Liver (tissue), 9 donors: ENCODE results near the gene UBQLN1. TPM values are rescaled to one million over a fixed set of nuclear protein-coding genes. Genes with fewer than 3 reads are reported as not detected.

Experiments used
- DNase-seq: peaks from one replicate; pipeline ENCODE4 v3.0.0-alpha.2; 2017; ENCODE audit warnings: low spot score
- H3K27ac ChIP-seq, 2 donors: one replicate each; pipeline ENCODE4 v1.7.0; 2013; ENCODE audit warnings: inconsistent platforms in 2 of 2, low read length in 2 of 2, control low read depth in 1 of 2, low read depth in 1 of 2, mild to moderate bottlenecking in 1 of 2
- H3K27me3 ChIP-seq, 4 donors: one replicate each; pipeline versions ENCODE4 v1.6.1 to v1.7.0; 2013; ENCODE audit warnings: low read length in 3 of 4, inconsistent platforms in 1 of 4, mild to moderate bottlenecking in 1 of 4, moderate library complexity in 1 of 4; ENCODE audit not compliant: control insufficient read depth in 4 of 4, insufficient read depth in 4 of 4
- H3K36me3 ChIP-seq, 4 donors: one replicate each; pipeline versions ENCODE4 v1.6.1 to v1.7.0; 2013; ENCODE audit warnings: low read length in 3 of 4, mild to moderate bottlenecking in 3 of 4, low read depth in 1 of 4, moderate library complexity in 1 of 4; ENCODE audit not compliant: control insufficient read depth in 4 of 4, insufficient read depth in 3 of 4
- H3K4me1 ChIP-seq, 4 donors: one replicate each; pipeline versions ENCODE4 v1.6.1 to v1.7.0; 2013; ENCODE audit warnings: low read length in 3 of 4, mild to moderate bottlenecking in 3 of 4, moderate library complexity in 1 of 4; ENCODE audit not compliant: control insufficient read depth in 4 of 4, insufficient read depth in 4 of 4
- H3K4me3 ChIP-seq, 3 donors: one replicate each; pipeline versions ENCODE4 v1.6.1 to v1.7.0; 2013; ENCODE audit warnings: low read length in 3 of 3, control low read depth in 1 of 3, low read depth in 1 of 3, mild to moderate bottlenecking in 1 of 3
- H3K9ac ChIP-seq, 2 donors: one replicate each; pipeline ENCODE4 v1.7.0; 2013; ENCODE audit warnings: low read length in 2 of 2, mild to moderate bottlenecking in 2 of 2, moderate library complexity in 2 of 2, control low read depth in 1 of 2, low read depth in 1 of 2
- H3K9me3 ChIP-seq, 4 donors: one replicate each; pipeline versions ENCODE4 v1.6.1 to v1.7.0; 2013; ENCODE audit warnings: low read length in 3 of 4; ENCODE audit not compliant: control insufficient read depth in 4 of 4
- ATF3 ChIP-seq: IDR thresholded peaks from 2 replicates; pipeline ENCODE4 v1.6.1; 2016; ENCODE audit warnings: antibody characterized with exemption
- CTCF ChIP-seq: fragments of 150-350 bp; IDR thresholded peaks from 2 replicates; pipeline ENCODE4 v1.5.1; 2017; ENCODE audit warnings: improper control_type of control experiment, low read depth, low read length; ENCODE audit not compliant: missing input control
- EGR1 ChIP-seq, 2 donors: IDR thresholded peaks; 2 replicates each; pipeline ENCODE4 v1.6.1; 2016 to 2018; ENCODE audit warnings: antibody characterized with exemption in 2 of 2, low read depth in 2 of 2
- FOXA1 ChIP-seq: IDR thresholded peaks from 2 replicates; pipeline ENCODE4 v1.6.1; 2016; ENCODE audit warnings: antibody characterized with exemption
- FOXA2 ChIP-seq: IDR thresholded peaks from 2 replicates; pipeline ENCODE4 v1.6.1; 2016; ENCODE audit warnings: antibody characterized with exemption
- GABPA ChIP-seq, 2 donors: IDR thresholded peaks in 1 of 2; conservative IDR thresholded peaks in 1 of 2; 2 replicates each; pipeline ENCODE4 v1.6.1; 2016; ENCODE audit warnings: antibody characterized with exemption in 2 of 2, mild to moderate bottlenecking in 1 of 2, moderate library complexity in 1 of 2
- HNF4A ChIP-seq, 2 donors: conservative IDR thresholded peaks; 2 replicates each; pipeline ENCODE4 v1.6.1; 2016; ENCODE audit warnings: antibody characterized with exemption in 2 of 2, mild to moderate bottlenecking in 2 of 2
- HNF4G ChIP-seq: IDR thresholded peaks from 2 replicates; pipeline ENCODE4 v1.6.1; 2016; ENCODE audit warnings: antibody characterized with exemption
- JUND ChIP-seq, 2 donors: IDR thresholded peaks; 2 replicates each; pipeline ENCODE4 v1.6.1; 2016; ENCODE audit warnings: antibody characterized with exemption in 2 of 2
- MAX ChIP-seq: IDR thresholded peaks from 2 replicates; pipeline ENCODE4 v1.6.1; 2016; ENCODE audit warnings: antibody characterized with exemption
- NR2F2 ChIP-seq: IDR thresholded peaks from 2 replicates; pipeline ENCODE4 v1.6.1; 2016; ENCODE audit warnings: antibody characterized with exemption
- RAD21 ChIP-seq, 2 donors: IDR thresholded peaks; 2 replicates each; pipeline ENCODE4 v1.6.1; 2016; ENCODE audit warnings: antibody characterized with exemption in 2 of 2, mild to moderate bottlenecking in 2 of 2
- REST ChIP-seq: IDR thresholded peaks from 2 replicates; pipeline ENCODE4 v1.6.1; 2016; ENCODE audit warnings: antibody characterized with exemption, mild to moderate bottlenecking
- RXRA ChIP-seq, 2 donors: IDR thresholded peaks; 2 replicates each; pipeline ENCODE4 v1.6.1; 2017 to 2018; ENCODE audit warnings: antibody characterized with exemption in 2 of 2, mild to moderate bottlenecking in 1 of 2
- SP1 ChIP-seq: IDR thresholded peaks from 2 replicates; pipeline ENCODE4 v1.6.1; 2018; ENCODE audit warnings: antibody characterized with exemption, mild to moderate bottlenecking
- TAF1 ChIP-seq: conservative IDR thresholded peaks from 2 replicates; pipeline ENCODE4 v1.6.1; 2016; ENCODE audit warnings: antibody characterized with exemption, mild to moderate bottlenecking
- YY1 ChIP-seq: IDR thresholded peaks from 2 replicates; pipeline ENCODE4 v1.6.1; 2016; ENCODE audit warnings: antibody characterized with exemption, mild to moderate bottlenecking
- ZBTB33 ChIP-seq: IDR thresholded peaks from 2 replicates; pipeline ENCODE4 v1.6.1; 2016; ENCODE audit warnings: antibody characterized with exemption
- WGBS: extraction: QIAGEN DNeasy Blood & Tissue Kit; methylation state at CpG from one replicate; pipeline ENCODE4 v1.1.7; 2013; 5-methylcytosine and 5-hydroxymethylcytosine counted together
- polyA plus RNA-seq, 2 donors: library from polyadenylated mRNA; stranded (reverse) in 1 of 2; unstranded in 1 of 2; fragments of 200-250 nt in 1 of 2; fragments of >200 nt in 1 of 2; fragmentation: Nextera tagmentation in 1 of 2; extraction: Ambion mirVana in 1 of 2; gene quantifications; one replicate each; pipeline versions ENCODE4 v1.2.1 to v1.2.3, GENCODE V29; 2013 to 2015
- total RNA-seq, 2 donors: library from RNA; depleted of rRNA; stranded (reverse); fragments of >200 nt; gene quantifications; one replicate each; pipeline ENCODE4 v1.2.3, GENCODE V29; 2014
- donor health status: healthy.
- donor health status: healthy.
- donor health status: healthy.
- donor health status: healthy.
- donor health status: healthy.

The UBQLN1 gene
- total and polyA plus RNA-seq, 4 donors = 42.7 to 88.8 (median 63.1) TPM

GRCh38 chr9:83754383-83754977, 46.7 kb upstream of the UBQLN1 start:
- no peak for TF ChIP-seq SP1
- TF ChIP-seq EGR1 (IDR thresholded peaks at IDR 0.05; ENCODE audit: low read depth in 2 of 2) = no peak
- no peak for TF ChIP-seq HNF4A (conservative IDR thresholded peaks at IDR 0.05)
- TF ChIP-seq NR2F2 = no peak
- no peak for TF ChIP-seq CTCF
- TF ChIP-seq FOXA1 = no peak
- no peak for TF ChIP-seq FOXA2
- no peak for TF ChIP-seq JUND (IDR thresholded peaks at IDR 0.05)
- no peak for TF ChIP-seq REST

GRCh38 chr9:83749706-83750105, 41.9 kb upstream of the UBQLN1 start:
- DNase-seq = no peak
- WGBS = 94% methylated on average over 3 of the region's 3 CpGs
- TF ChIP-seq RAD21 (IDR thresholded peaks at IDR 0.05) (no peak), HNF4G (no peak), TAF1 (no peak), ZBTB33 (no peak), CTCF (no peak), JUND (IDR thresholded peaks at IDR 0.05) (no peak), GABPA (IDR thresholded peaks at IDR 0.05 in 1 of 2, conservative IDR thresholded peaks at IDR 0.05 in 1 of 2) (no peak), ATF3 (no peak), FOXA1 (no peak), SP1 (no peak), FOXA2 (no peak), EGR1 (IDR thresholded peaks at IDR 0.05; ENCODE audit: low read depth in 2 of 2) (no peak), YY1 (no peak), HNF4A (conservative IDR thresholded peaks at IDR 0.05) (no peak), NR2F2 (no peak), RXRA (IDR thresholded peaks at IDR 0.05) (no peak), MAX (no peak)
- H3K9ac ChIP-seq = no peak overlapping the region
- peaks cover 0 to 3% (median 2%) of the 10 kb centered on the region in 4 donors for H3K36me3 ChIP-seq
- no peaks in the 10 kb centered on the region for H3K27me3 ChIP-seq
- H3K4me3 ChIP-seq = no peak overlapping the region
- H3K9me3 ChIP-seq = no peaks in the 10 kb centered on the region
- no peak overlapping the region for H3K27ac ChIP-seq
- peaks cover 0 to 2% (median 0%) of the 10 kb centered on the region in 4 donors for H3K4me1 ChIP-seq

More at GRCh38 chr9:83754383-83754977, 46.7 kb upstream of the UBQLN1 start:
- H3K4me3 ChIP-seq = no peak overlapping the region
- no peak for DNase-seq
- H3K9ac ChIP-seq = no peak overlapping the region
- H3K27ac ChIP-seq = no peak overlapping the region
- H3K9me3 ChIP-seq = no peaks in the 10 kb centered on the region
- H3K4me1 ChIP-seq = no peaks in the 10 kb centered on the region
- no peaks in the 10 kb centered on the region for H3K27me3 ChIP-seq
- H3K36me3 ChIP-seq = peaks cover 2 to 3% (median 2%) of the 10 kb centered on the region in 4 donors
